WTC11 (cell line): ENCODE results near the gene DPP7. TPM values are rescaled to one million over a fixed set of nuclear protein-coding genes. Genes with fewer than 3 reads are reported as not detected.

Experiments
- ATAC-seq: fragments of 200-7000 bp; cut with Tn5 transposase; 2 replicates; pipeline ENCODE4 v1.10.0; 2021; ENCODE audit warnings: mild to moderate bottlenecking, moderate library complexity
- CTCF ChIA-PET: fragments of 300-600 bp; sonication (Branson Sonifier 250); formaldehyde crosslinking; loops from one replicate; lab custom pipeline; 2021; ENCODE audit warnings: antibody characterized with exemption; lab: Charles Lee
- POLR2A ChIA-PET: fragments of 350-600 bp; sonication (Branson Sonifier 250); formaldehyde crosslinking; loops from one replicate; lab custom pipeline; 2021; ENCODE audit warnings: antibody characterized with exemption; lab: Charles Lee
- DNase-seq: peaks from one replicate; pipeline ENCODE4 v3.0.0; 2021; ENCODE audit warnings: low spot score
- H3K27ac Mint-ChIP-seq: 2 replicates; pipeline ENCODE4 v1.8.0; 2021; ENCODE audit warnings: mixed read lengths
- H3K27me3 Mint-ChIP-seq: 2 replicates; pipeline ENCODE4 v1.8.0; 2021; ENCODE audit warnings: low read depth, mild to moderate bottlenecking, moderate library complexity, mixed read lengths
- H3K36me3 Mint-ChIP-seq: 2 replicates; pipeline ENCODE4 v1.8.0; 2021; ENCODE audit warnings: mixed read lengths
- H3K4me1 Mint-ChIP-seq: 2 replicates; pipeline ENCODE4 v1.8.0; 2022; ENCODE audit warnings: mixed read lengths
- H3K4me3 Mint-ChIP-seq: 2 replicates; pipeline ENCODE4 v1.8.0; 2021; ENCODE audit warnings: mild to moderate bottlenecking, moderate library complexity, mixed read lengths
- H3K9me3 Mint-ChIP-seq: 2 replicates; pipeline ENCODE4 v1.8.0; 2021; ENCODE audit warnings: mixed read lengths
- ATF1 ChIP-seq: sonication (generic); formaldehyde crosslinking; IDR thresholded peaks from 2 replicates; pipeline ENCODE4 v1.8.1; 2023; ENCODE audit warnings: mild to moderate bottlenecking, moderate library complexity, missing genetic modification reagents
- CBFB ChIP-seq: sonication (generic); formaldehyde crosslinking; IDR thresholded peaks from 2 replicates; pipeline ENCODE4 v1.8.1; 2022; ENCODE audit warnings: mild to moderate bottlenecking, low read depth, missing genetic modification reagents
- CREM ChIP-seq: sonication (generic); formaldehyde crosslinking; IDR thresholded peaks from 2 replicates; pipeline ENCODE4 v1.8.1; 2022; ENCODE audit warnings: mild to moderate bottlenecking, missing genetic modification reagents, moderate library complexity
- GTF2I ChIP-seq: fragments of 250-450 bp; sonication (Bioruptor Pico); conservative IDR thresholded peaks from 2 replicates; pipeline ENCODE4 v1.4.0; 2021; ENCODE audit warnings: mild to moderate bottlenecking
- KAT7 ChIP-seq: sonication (generic); formaldehyde crosslinking; IDR thresholded peaks from 2 replicates; pipeline ENCODE4 v1.8.1; 2023; ENCODE audit warnings: missing genetic modification reagents, mild to moderate bottlenecking, borderline replicate concordance
- NFYB ChIP-seq: sonication (generic); formaldehyde crosslinking; conservative IDR thresholded peaks from 2 replicates; pipeline ENCODE4 v1.8.0; 2022; ENCODE audit warnings: low read depth, missing genetic modification reagents
- PRRX2 ChIP-seq: fragments of 250-450 bp; sonication (Bioruptor Pico); IDR thresholded peaks from 2 replicates; pipeline ENCODE4 v1.8.0; 2021; ENCODE audit warnings: mild to moderate bottlenecking
- RORB ChIP-seq: fragments of 250-450 bp; sonication (Bioruptor Pico); IDR thresholded peaks from 2 replicates; pipeline ENCODE4 v1.9.0; 2021; ENCODE audit warnings: mild to moderate bottlenecking
- SOX15 ChIP-seq: fragments of 250-450 bp; sonication (Bioruptor Pico); IDR thresholded peaks from 2 replicates; pipeline ENCODE4 v1.9.0; 2021; ENCODE audit warnings: mild to moderate bottlenecking
- TCF7 ChIP-seq: sonication (generic); formaldehyde crosslinking; IDR thresholded peaks from 2 replicates; pipeline ENCODE4 v1.8.0; 2022; ENCODE audit warnings: mild to moderate bottlenecking, low read depth, missing genetic modification reagents, moderate library complexity
- TP53 ChIP-seq: sonication (generic); formaldehyde crosslinking; IDR thresholded peaks from 2 replicates; pipeline ENCODE4 v1.8.1; 2023; ENCODE audit warnings: mild to moderate bottlenecking, missing genetic modification reagents
- ZNF396 ChIP-seq: fragments of 250-450 bp; sonication (Bioruptor Pico); IDR thresholded peaks from 2 replicates; pipeline ENCODE4 v1.8.0; 2021; ENCODE audit warnings: mild to moderate bottlenecking, moderate library complexity, borderline replicate concordance
- total RNA-seq: library from RNA; stranded (reverse); gene quantifications from 3 replicates; pipeline ENCODE4 v1.2.3, GENCODE V29; 2021
- TF ChIP-seq, protein P1 (sequence below): fragments of 250-450 bp; sonication (Bioruptor Pico); IDR thresholded peaks from 2 replicates; pipeline ENCODE4 v1.9.0; 2021; ENCODE audit warnings: mild to moderate bottlenecking, borderline replicate concordance
- TF ChIP-seq, protein P2 (sequence below): sonication (generic); formaldehyde crosslinking; IDR thresholded peaks from 2 replicates; pipeline ENCODE4 v1.8.1; 2023; ENCODE audit warnings: mild to moderate bottlenecking, missing genetic modification reagents, moderate library complexity
- TF ChIP-seq, protein P3 (sequence below): fragments of 250-450 bp; sonication (Bioruptor Pico); IDR thresholded peaks from 2 replicates; pipeline ENCODE4 v2.1.2; 2022; ENCODE audit warnings: mild to moderate bottlenecking, moderate library complexity
- TF ChIP-seq, protein P4 (sequence below): sonication (generic); formaldehyde crosslinking; IDR thresholded peaks from 2 replicates; pipeline ENCODE4 v1.8.1; 2023; ENCODE audit warnings: mild to moderate bottlenecking, missing genetic modification reagents, moderate library complexity

The DPP7 gene
- total RNA-seq, 1 experiment from 2014 or later, result 38.9 TPM

DNA sequence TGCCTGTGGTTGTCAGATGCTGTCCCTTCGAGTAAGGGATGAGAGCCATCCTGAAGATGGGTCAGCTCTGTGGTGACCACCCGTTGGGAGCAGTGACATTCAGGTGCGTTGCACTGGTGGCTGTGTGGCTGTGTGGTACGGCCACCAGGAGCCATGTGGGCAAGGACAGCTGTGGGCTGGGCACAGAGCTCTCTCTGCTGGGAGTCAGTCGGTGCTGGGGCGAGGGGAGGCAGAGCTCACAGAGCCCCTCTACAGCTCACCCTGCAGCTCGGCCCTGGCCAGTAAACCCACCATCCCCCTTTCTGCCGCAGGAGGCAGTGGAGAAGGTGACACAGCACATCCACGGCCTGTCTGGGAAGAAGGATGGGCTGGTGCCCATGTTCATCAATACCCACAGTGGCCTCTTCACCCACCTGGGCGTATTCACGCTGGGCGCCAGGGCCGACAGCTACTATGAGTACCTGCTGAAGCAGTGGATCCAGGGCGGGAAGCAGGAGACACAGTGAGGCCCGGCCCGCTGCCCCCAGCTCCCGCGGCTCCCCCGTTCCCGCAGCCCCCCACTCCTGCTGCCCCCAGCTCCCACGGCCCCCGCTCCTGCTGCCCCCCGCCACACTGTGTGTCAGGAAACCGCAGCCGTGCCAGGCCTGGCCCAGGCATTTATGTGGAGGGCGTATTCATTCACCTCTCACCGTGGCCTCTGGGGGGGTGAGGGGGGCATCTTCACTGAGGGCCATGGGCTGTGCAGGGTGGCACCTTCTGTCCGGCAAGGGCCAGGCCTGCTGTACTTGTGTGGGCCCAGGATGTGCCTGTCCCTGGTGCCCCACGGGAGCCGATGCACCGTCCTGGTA is 8.5 kb downstream of the DPP7 start:
- CTCF ChIA-PET, result interaction anchor here (1.2 to 2.0 kb wide), 2 partner anchors 38 to 59 kb away, joined by 3 to 8 read pairs; no protein-coding TSS in a partner anchor

DNA sequence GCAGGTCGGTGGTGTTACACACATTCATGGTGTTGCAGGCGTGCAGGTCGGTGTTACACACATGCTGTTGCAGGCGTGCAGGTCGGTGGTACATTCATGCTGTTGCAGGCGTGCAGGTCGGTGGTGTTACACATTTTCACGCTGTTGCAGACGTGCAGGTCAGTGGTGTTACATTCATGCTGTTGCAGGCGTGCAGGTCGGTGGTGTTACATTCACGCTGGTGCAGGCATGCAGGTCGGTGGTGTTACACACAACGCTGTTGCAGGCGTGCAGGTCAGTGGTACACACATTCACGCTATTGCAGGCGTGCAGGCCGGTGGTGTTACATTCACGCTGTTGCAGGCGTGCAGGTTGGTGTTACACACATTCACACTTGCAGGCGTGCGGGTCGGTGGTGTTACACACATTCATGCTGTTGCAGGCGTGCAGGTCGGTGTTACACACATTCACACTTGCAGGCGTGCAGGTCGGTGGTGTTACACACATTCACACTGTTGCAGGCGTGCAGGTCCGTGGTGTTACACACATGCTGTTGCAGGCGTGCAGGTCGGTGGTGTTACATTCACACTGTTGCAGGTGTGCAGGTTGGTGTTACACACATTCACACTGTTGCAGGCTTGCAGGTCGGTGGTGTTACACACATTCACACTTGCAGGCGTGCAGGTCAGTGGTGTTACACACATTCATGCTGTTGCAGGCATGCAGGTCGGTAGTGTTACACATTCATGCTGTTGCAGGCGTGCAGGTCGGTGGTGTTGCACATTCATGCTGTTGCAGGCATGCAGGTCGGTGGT is 11.1 kb downstream of the DPP7 start:
- no peak for DNase-seq
- H3K36me3 Mint-ChIP-seq, result peaks cover 17% of the 10 kb centered on the region
- TF ChIP-seq GTF2I (CRISPR knock-in tag) (no peak), KAT7 (CRISPR knock-in tag) (no peak), TP53 (CRISPR knock-in tag) (no peak), ZNF396 (CRISPR knock-in tag) (no peak), CREM (CRISPR knock-in tag) (no peak), ATF1 (CRISPR knock-in tag) (no peak), CBFB (no peak), RORB (no peak), TCF7 (CRISPR knock-in tag) (no peak)
- TF ChIP-seq, protein P1, sequence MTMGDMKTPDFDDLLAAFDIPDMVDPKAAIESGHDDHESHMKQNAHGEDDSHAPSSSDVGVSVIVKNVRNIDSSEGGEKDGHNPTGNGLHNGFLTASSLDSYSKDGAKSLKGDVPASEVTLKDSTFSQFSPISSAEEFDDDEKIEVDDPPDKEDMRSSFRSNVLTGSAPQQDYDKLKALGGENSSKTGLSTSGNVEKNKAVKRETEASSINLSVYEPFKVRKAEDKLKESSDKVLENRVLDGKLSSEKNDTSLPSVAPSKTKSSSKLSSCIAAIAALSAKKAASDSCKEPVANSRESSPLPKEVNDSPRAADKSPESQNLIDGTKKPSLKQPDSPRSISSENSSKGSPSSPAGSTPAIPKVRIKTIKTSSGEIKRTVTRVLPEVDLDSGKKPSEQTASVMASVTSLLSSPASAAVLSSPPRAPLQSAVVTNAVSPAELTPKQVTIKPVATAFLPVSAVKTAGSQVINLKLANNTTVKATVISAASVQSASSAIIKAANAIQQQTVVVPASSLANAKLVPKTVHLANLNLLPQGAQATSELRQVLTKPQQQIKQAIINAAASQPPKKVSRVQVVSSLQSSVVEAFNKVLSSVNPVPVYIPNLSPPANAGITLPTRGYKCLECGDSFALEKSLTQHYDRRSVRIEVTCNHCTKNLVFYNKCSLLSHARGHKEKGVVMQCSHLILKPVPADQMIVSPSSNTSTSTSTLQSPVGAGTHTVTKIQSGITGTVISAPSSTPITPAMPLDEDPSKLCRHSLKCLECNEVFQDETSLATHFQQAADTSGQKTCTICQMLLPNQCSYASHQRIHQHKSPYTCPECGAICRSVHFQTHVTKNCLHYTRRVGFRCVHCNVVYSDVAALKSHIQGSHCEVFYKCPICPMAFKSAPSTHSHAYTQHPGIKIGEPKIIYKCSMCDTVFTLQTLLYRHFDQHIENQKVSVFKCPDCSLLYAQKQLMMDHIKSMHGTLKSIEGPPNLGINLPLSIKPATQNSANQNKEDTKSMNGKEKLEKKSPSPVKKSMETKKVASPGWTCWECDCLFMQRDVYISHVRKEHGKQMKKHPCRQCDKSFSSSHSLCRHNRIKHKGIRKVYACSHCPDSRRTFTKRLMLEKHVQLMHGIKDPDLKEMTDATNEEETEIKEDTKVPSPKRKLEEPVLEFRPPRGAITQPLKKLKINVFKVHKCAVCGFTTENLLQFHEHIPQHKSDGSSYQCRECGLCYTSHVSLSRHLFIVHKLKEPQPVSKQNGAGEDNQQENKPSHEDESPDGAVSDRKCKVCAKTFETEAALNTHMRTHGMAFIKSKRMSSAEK (CRISPR knock-in tag), result no peak
- TF ChIP-seq, protein P2, sequence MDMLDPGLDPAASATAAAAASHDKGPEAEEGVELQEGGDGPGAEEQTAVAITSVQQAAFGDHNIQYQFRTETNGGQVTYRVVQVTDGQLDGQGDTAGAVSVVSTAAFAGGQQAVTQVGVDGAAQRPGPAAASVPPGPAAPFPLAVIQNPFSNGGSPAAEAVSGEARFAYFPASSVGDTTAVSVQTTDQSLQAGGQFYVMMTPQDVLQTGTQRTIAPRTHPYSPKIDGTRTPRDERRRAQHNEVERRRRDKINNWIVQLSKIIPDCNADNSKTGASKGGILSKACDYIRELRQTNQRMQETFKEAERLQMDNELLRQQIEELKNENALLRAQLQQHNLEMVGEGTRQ, result no peak
- TF ChIP-seq, all 79 proteins: peak for 0
- H3K4me1 Mint-ChIP-seq, result no peaks in the 10 kb centered on the region
- ChIA-PET CTCF (no interaction called here), POLR2A (no interaction called here)
- no peak for ATAC-seq
- H3K9me3 Mint-ChIP-seq, result no peaks in the 10 kb centered on the region
- H3K4me3 Mint-ChIP-seq, result no peak overlapping the region
- H3K27me3 Mint-ChIP-seq, result no peaks in the 10 kb centered on the region
- H3K27ac Mint-ChIP-seq, result no peak overlapping the region

More for the DNA sequence above, 8.5 kb downstream of the DPP7 start:
- no peak for DNase-seq
- Mint-ChIP-seq H3K27ac (no peak overlapping the region), H3K9me3 (no peaks in the 10 kb centered on the region), H3K36me3 (0 out of 2 replicates have a peak, but pooled peaks cover 7% of the 10 kb centered on the region), H3K4me3 (no peak overlapping the region), H3K4me1 (no peaks in the 10 kb centered on the region), H3K27me3 (no peaks in the 10 kb centered on the region)
- no peak for ATAC-seq
- POLR2A ChIA-PET, result no interaction called here
- TF ChIP-seq, protein P3, sequence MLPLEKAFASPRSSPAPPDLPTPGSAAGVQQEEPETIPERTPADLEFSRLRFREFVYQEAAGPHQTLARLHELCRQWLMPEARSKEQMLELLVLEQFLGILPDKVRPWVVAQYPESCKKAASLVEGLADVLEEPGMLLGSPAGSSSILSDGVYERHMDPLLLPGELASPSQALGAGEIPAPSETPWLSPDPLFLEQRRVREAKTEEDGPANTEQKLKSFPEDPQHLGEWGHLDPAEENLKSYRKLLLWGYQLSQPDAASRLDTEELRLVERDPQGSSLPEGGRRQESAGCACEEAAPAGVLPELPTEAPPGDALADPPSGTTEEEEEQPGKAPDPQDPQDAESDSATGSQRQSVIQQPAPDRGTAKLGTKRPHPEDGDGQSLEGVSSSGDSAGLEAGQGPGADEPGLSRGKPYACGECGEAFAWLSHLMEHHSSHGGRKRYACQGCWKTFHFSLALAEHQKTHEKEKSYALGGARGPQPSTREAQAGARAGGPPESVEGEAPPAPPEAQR, result no peak
- TF ChIP-seq SOX15, result no peak
- TF ChIP-seq, protein P4, sequence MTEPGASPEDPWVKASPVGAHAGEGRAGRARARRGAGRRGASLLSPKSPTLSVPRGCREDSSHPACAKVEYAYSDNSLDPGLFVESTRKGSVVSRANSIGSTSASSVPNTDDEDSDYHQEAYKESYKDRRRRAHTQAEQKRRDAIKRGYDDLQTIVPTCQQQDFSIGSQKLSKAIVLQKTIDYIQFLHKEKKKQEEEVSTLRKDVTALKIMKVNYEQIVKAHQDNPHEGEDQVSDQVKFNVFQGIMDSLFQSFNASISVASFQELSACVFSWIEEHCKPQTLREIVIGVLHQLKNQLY (CRISPR knock-in tag), result no peak
- TF ChIP-seq PRRX2 (CRISPR knock-in tag), result no peak
- TF ChIP-seq ATF1 (CRISPR knock-in tag), result no peak
- TF ChIP-seq NFYB (CRISPR knock-in tag), result no peak
